LHCN-M2 (cell line): ENCODE results near the gene GOLGA5. TPM values are rescaled to one million over a fixed set of nuclear protein-coding genes. Genes with fewer than 3 reads are reported as not detected.
A peak's percentile ranks its signal among the peaks of the same experiment; 100 is the strongest.
"Not testable (repeated sequence)": the region's sequence is repeated elsewhere in the genome, so short reads cannot be mapped to it uniquely, and the experiment has no call there.

ENCODE experiments used
- DNase-seq: peaks from one replicate; pipeline ENCODE4 v3.0.0-alpha.2; 2012; ENCODE audit warnings: low read depth
- total RNA-seq: library from RNA; depleted of rRNA; stranded (reverse); fragments of >200 nt; gene quantifications from 2 replicates; pipeline ENCODE4 v1.2.3, GENCODE V29; 2014

The GOLGA5 gene
- total RNA-seq, 1 experiment from 2014 or later: 40.6 TPM

DNA sequence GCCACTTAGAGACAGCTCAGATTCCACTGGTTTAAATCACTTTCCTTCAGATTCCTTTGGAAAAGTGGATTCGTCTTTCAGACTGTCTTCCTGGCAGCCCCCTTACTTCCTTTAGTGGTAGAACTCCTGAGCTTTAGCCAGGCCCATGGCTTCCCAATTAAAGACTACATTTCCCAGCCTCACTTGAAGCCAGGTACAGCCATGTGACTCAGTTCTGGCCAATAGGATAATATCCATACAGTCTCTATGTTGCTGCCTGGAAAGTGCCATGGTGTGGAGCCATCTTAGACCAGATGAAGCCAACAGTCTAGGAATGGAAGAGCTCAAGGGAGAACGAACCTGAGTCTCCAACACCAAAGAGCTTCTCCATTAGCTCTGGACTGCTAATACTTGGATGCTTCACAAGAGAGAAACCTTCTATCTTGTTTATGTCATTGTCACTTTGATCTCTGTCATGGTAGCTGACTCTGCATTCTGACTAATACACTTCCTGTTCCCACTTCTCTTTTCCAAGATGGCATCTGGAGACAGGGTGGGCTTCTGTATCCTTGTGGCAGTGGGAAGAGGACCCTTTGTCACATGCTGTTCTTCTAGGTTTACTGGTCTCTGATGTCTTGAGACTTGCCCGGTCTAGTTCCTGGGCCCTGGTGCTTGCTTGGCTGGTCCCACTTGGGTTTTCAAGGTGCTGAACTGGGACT lies 15.1 kb upstream of the GOLGA5 start:
- DNase-seq: not testable (repeated sequence)

DNA sequence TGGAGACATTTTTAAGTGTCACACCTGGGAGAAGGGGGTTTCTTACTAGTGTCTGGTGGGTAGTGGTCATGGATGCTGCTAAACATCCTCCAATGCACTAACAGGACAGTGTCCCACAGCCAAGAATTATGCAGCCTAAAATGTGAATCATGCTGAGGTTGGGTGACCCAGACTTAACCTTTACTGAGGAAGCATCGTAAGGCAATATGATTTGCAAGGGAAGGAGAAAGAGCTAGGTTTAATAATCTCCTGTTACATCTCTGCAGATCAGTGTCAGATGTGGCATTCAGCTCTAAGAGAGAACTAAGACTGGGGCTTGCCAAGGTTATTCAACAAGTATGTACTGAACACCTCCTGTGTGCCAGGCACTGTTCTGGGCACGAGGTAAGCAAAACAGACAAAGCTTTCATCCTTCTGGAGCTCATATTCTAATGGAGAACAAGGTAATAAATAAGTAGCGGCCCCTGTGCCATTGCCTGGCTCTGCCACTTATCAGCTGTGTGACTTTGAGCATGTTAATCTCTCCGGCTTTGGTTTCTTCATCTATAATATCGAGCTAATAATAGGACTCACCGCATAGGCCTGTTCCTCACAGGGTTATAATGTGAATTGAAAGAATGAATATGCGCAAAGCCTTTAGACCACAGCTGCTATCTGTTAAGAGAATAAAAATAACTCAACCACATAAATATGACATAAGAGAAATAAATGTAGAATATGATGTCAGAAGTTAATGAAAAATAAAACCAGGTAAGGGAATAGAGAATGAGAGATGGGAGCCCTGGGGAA lies 13.5 kb upstream of the GOLGA5 start:
- peak; percentile 52 for DNase-seq

DNA sequence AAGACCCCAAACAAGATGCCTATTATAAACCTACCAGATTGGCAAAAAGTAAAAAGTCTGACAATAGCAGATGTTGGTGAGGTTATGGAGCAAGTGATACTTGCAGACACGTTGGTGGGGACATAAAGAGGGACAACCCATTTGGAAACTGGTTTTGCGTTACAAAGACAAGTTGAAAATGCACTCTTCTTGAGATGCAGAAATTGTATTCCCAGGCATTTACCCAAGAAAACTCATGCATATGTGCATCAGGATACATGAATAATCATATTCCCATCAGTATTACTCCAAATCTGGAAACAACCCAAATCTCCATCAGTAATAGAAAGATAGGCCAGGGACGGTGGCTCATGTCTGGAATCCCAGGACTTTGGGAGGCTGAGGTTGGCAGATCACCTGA lies 12.8 kb upstream of the GOLGA5 start:
- DNase-seq: no peak

DNA sequence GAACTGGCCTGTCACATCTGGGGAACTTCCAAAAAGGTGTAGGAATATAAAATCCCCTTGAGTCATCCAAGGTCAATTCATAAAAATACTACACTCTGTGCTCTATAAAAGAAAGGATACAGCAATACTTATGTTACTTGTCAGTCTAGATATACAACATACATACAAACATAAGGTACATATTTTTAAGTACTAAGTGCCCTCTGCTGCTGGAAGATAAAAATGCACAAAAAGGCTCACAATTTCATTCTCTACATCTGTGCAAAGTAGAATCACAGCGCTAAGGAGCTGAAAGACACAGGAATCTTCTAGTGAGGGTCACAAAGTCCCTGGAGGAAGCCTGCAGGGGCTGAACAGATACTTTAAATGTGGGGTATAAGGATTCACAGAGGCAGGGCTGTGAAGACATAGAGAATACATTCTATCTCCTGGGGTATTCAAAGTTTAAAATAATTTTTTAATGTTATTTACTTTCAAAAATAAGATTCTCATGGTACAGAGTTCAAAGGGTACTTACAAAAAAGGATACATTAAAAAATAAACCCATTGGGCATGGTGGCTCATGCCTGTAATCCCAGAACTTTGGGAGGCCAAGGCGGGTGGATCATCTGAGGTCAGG lies 10.2 kb upstream of the GOLGA5 start:
- peak; percentile 56 for DNase-seq

DNA sequence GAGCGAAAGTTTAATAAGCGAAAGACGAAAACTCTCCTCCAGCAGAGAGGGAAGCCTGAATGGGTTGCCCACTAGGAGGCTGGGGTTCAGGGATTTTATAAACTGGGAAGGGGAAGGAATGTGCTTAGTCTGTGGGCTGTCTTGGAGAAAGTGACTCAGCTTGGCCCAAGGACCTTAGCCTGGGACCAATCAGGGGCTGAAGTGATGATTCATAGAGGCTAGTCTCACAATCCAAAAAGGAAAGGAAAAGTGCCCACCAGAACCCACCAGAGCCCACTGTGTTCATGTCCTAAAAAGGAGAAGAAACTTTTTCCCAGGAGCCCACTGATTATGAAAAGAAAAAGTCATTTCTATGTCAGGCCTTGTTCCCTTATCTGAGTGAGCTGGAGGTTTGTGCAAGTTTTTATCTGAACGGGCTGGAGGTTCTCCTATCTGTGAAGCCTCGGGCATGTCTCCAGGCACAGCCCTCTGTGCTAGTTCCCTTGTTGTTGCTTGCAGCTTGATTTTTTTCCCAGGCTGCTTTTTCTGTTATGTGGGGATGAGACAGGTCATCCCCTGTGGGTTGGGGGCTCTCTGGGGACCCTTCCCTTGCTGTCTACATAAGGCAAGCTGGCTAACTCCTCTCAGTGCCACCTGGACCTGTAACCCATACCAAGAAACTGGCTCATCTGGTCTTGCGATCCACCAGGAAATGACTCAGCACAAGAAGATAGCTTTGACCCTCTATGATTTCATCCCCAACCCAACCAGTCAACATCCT lies 8.3 kb upstream of the GOLGA5 start:
- DNase-seq: peak; percentile 50

DNA sequence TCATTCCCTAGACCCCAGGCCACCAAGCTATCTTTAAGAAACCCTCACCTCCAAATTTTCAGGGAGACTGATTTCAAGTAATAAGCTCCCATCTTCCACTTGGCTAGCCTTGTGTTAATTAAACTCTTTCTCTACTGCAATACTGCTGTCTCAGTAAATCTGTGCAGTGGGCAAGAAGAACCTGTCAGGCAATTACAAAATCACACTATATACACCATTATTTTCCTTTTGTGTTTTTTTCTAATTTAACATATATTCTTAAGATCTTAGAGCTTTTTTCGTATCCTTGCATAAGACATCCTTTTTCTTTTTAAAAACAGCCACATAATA lies 7.7 kb upstream of the GOLGA5 start:
- no peak for DNase-seq

DNA sequence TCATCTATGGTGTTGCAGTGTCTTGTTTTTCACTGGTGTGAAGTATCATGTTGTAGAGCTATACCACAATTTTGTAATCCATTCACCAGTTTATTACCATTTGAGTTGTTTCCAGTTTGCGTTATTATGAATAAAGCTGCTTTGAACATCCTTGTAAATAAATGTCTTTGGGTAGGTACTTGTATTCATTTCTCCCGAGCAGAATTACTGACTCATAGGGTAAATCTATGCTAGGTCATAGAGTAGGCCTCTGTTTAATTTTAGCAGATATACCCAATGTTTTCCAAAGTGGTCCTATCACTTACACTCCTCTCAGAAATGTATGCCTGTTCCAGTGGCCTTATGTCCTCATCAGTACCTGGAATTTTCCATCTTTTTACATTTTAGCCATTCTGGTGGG lies 6.6 kb upstream of the GOLGA5 start:
- DNase-seq: no peak

DNA sequence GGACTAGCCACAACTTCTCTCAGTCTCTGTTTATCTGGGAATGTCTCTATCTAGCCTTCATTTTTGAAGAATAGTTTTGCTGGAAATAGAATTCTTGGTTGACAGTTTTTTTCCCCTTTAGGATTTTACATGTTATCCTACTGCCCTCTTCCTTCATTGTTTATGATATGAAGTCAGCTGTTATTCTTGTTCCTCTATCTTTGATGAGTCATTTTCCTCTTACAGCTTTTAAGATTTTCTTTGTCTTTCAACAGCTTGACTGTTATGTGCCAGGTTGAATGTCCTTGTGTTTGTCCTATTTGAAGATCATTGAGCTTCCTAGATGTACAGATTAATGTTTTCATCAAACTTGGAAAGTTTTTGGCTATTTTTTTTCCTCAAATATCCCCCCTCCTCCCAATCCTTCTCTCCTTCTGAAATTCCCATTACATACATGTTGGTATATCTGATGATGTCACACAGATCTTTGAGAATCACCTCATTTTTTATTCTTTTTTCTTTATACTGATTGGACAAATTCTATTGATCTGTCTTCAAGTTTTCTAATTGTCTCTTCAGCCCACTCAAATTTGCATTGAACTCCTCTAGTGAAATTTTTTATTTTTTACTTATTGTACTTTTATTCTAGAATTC lies 4.5 kb upstream of the GOLGA5 start:
- DNase-seq: no peak

DNA sequence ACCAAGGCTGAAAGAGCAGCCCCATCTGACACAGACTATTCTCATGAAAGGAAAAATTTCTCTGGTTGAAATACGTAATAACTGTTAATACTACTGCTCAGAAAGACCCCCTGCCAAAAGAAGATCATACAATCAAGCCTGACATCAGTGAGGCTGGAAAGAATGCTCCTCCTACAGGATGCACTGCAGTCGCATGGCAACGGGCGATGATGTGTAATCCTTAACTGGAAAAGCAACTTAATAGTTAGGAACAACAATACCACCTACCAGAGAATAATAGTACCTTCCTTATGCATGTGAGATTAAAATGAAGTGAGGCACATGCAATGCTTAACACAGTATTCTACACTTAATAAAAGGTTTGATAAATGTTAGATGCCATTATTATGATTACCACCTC lies 1.2 kb upstream of the GOLGA5 start:
- no peak for DNase-seq

DNA sequence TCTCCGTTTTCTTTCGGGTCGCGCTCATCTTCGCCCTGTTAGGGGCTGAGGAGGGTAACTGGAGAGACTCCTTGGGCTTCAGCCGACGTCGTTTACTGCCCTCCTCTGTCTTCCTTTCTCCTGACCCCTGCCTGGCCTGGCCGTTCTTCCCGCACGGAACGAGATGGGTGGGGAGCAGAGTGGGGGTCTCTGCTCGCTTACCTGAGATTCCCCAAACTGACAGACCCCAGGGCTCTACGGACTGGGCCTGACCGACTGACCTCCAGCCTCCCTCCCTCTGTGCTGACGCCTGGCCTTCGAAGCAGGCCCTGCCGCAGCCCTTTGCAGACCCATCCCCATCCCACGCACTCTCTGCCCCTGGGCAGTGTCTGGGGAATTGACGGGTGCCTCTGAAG lies 439 bp downstream of the GOLGA5 start:
- no peak for DNase-seq

DNA sequence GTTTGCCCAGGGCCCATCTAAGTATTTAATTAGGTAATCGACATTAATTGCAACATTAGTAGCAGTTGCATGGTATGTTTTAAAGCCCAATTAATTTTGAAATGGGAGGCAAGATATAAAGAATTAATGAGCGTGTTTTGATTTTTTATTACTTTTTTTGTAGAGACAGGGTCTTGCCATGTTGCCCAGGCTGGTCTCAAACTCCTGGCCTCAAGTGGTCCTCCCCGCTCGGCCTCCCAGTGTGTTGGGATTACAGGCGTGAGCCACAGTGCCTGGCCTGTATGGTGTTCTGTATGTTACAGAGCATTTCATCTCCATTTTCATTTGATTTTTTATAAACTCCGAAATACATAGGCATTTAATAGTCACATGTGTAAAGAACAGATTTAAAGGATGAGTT lies 856 bp downstream of the GOLGA5 start:
- DNase-seq: no peak

DNA sequence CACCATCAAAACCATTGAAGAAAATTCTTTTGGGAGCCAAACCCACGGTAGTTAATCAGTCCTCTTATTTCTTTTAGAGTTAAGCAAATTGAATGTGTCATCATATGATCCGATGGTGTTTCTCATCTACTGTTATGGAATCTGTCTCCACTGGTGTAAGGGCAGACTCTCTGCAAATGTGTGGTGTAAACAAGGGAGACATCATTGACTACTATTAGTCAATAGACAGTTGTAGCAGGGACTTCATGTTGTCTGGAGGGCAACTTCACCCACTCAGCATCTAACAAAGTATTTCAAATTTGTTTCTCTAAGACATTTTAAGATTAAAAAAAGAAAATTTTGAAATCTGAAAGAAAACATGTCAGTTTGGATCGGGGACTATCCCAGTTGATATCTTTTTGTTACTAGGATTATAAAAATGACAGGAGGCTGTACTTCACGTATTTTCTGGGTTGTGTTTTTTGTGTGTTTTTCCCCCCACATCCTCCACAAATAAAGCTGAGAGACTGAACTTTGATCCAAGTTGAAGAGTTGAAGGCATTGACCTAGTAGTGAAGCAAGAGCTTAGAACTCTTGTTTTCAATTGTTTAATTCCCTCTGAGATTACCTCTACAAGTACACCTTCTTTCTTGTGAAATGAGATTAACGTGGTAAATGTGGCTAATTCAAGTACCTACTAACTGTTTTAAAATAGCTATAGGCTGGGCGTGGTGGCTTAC lies 4.0 kb downstream of the GOLGA5 start:
- no peak for DNase-seq

DNA sequence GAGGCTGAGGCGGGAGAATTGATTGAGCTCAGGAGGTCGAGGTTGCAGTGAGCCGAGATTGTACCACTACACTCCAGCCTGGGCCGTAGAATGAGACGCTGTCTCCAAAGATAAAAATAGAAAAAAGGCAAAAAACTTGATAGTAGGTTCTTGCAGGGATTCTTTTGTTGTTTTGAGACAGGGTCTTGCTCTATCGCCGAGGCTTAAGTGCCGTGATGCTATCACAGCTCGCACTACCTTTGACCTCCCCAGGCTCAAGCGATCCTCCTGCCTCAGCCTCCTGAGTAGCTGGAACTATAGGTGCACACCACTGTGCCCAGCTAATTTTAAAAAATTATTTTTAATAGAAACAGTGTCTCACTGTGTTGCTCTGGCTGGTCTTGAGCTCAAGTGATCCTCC lies 4.7 kb downstream of the GOLGA5 start:
- DNase-seq: no peak

DNA sequence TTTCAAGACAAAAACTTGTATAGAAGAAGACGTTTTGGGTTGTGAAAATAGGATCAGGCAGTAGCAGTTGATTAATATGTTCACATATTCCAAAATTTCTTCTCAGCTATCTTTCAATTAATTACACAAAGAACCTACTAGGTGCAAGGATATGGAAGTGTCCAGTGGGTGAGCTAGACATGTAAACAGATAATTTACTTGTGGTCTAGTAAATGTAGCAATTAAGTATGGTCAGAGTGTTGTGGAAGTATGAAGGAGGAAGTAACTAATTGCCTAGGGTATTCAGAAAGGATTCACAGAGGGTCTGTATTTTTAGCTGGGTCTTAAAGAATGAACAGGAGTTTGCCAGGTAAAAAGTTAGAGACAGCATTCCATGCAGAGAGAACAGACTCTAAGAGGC lies 5.9 kb downstream of the GOLGA5 start:
- DNase-seq: no peak

DNA sequence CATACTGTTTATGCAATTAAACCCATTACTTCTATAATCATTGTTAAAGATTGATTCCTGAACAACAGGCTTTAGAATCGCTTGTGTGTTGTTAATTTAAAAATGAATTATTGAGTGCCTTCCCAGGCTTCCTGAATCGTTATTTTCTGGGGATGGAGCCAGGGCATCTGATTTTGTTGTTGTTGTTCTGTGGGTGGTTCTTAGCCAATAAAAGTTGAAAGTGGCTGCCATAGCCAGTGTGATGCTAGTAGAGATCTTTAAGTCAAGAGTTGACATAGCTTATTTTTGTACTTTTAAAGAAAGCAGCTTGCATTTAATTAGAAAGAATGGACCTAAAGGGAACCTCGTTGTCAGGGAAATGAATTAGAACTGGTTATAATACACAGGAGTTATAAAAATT lies 6.4 kb downstream of the GOLGA5 start:
- DNase-seq: no peak

DNA sequence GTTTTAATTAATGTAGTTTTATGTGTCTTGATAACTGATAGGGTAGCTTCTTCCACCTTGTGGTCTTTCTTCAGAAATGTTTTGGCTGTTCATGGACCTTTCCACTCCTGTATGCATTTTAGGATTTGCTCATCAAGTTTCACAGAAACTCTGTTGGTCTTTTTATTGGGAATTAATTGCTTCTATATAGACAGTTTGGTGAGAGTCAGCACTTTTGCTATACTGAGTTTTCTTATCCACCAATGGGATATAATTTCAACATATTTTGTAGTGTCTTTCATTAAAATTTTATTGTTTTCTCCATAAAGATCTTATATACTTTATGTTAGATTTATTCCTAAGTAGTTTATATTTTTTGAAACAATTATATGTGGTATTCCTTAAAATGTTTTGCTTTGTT lies 7.8 kb downstream of the GOLGA5 start:
- DNase-seq: no peak

DNA sequence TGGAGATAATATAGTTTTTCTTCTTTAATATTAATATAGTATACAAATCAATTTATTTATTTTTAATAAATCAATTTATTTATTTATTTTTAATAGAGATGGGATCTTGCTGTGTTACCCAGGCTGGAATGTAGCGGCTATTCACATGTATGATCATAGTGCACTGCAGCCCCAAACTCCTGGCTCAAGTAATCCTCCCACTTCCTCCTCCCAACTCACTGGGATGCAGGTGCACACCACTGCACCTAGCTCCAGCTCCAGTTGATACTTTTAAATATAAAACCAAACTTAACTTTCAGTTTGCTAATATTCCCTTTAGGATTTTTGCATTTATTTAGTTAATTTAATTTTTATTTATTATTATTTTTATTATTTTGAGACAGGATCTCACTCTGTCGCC lies 8.6 kb downstream of the GOLGA5 start:
- no peak for DNase-seq

DNA sequence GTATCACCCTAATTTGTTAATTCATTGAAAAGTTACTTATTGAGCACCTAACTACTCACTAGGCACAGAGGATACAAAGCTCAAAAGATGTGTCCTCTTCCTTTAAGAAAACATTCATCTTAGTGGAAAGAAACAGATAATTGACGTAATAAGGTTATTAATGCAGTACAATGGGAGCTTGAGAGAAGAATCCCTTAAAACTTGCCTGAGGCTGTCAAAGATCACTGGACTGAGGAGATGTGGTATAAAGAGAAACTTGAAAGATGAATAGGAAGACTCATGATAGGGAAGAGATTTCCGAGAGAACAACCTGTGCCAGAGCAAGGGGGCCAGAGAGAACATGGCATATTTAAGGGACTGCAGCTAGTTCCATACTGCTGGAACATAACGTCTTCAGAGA lies 19.1 kb downstream of the GOLGA5 start:
- no peak for DNase-seq

DNA sequence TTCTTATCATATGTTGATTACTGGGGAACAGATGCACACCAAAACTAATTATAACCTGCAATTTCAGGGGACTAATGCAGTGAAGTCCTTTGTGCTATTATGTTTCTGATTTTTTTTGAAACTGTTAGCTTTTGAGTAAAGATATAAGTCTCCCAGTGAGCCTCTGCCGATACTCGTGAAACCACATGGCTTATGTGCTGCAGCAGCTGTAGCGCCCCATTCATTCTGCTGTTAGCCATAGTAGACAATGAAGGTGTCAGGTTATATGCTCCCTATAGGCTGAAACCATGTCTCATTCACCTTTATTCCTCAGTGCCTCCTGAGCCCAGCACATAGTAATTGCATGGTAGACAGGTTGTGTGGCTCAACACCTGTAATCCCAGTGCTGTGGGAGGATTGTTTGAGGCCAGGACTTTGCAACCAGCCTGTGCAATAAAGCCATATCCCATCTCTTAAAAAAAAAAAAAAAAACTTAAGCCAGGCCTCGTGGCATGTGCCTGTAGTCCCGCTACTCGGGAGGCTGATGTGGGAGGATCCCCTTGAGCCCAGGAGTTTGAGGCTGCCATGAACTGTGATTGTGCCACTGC lies 25.0 kb downstream of the GOLGA5 start:
- no peak for DNase-seq

DNA sequence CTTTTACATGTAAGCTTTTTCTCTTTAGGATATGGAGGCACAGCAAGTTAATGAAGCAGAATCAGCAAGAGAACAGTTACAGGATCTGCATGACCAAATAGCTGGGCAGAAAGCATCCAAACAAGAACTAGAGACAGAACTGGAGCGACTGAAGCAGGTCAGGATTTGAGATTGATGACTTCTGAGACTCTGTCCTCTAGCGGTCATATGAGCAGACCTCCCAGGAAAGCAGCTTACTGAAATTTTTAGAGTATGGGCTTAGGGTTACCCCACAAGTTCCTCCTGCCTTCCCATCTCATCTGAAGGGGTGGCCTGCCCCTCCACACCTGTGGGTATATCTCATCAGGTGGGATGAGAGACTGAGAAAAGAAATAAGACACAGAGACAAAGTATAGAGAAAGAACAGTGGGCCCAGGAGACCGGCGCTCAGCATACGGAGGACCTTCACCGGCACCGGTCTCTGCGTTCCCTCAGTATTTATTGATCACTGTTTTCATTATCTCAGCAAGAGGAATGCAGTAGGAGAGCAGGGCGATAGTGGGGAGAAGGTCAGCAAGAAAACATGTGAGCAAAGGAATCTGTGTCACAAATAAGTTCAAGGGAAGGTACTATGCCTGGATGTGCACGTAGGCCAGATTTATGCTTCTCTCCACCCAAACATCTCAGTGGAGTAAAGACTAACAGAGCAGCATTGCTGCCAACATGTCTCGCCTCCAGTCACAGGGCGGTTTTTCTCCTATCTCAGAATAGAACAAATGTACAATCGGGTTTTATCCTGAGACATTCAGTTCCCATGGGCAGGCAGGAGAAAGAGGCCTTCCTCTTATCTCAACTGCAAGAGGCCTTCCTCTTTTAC lies 25.8 kb downstream of the GOLGA5 start:
- DNase-seq: not testable (repeated sequence)
